Peyer's patch (tissue), 4 donors: ENCODE data around the gene RNF224.

Source experiments
- CTCF ChIP-seq, 6 experiments: fragments of 450-650 bp in 4 of 6; fragments of 200-600 bp in 2 of 6; sonication (generic) in 1 of 6; IDR thresholded peaks; one replicate each; pipeline ENCODE4 v1.5.1; 2017 to 2019; ENCODE audit warnings: antibody characterized with exemption in 6 of 6, mild to moderate bottlenecking in 3 of 6, moderate library complexity in 1 of 6
- POLR2A ChIP-seq, 2 donors: fragments of 450-650 bp; IDR thresholded peaks; one replicate each; pipeline ENCODE4 v1.5.1; 2017; ENCODE audit warnings: antibody characterized with exemption in 2 of 2, mild to moderate bottlenecking in 2 of 2, moderate library complexity in 2 of 2

- TF ChIP-seq CTCF (IDR thresholded peaks at IDR 0.05) (no peak), POLR2A (IDR thresholded peaks at IDR 0.05) (no peak)
Observed at GRCh38 chr9:137218212-137218753, 9.0 kb upstream of the RNF224 start.
